Gastroesophageal sphincter (tissue), 4 donors: ENCODE results near the gene MINDY4B. TPM values are rescaled to one million over a fixed set of nuclear protein-coding genes. Genes with fewer than 3 reads are reported as not detected.

Experiments
- ATAC-seq: fragments of 150-250 bp; one replicate; pipeline ENCODE4 v1.9.1; 2016; ENCODE audit warnings: mild to moderate bottlenecking, moderate library complexity
- H3K27ac ChIP-seq, 4 donors: fragments of 200-600 bp; sonication (generic) in 3 of 4; 1 replicate in 3 of 4; 2 replicates in 1 of 4; pipeline ENCODE4 v1.5.1; 2016 to 2019
- H3K27me3 ChIP-seq: fragments of 200-600 bp; sonication (generic); one replicate; pipeline ENCODE4 v1.5.1; 2019
- H3K36me3 ChIP-seq, 2 donors: fragments of 200-600 bp; sonication (generic); one replicate each; pipeline ENCODE4 v1.5.1; 2019; ENCODE audit warnings: control low read depth in 1 of 2
- H3K4me1 ChIP-seq, 3 donors: fragments of 200-600 bp; sonication (generic); 1 replicate in 2 of 3; 2 replicates in 1 of 3; pipeline ENCODE4 v1.5.1; 2016 to 2019; ENCODE audit warnings: control low read depth in 2 of 3
- H3K4me3 ChIP-seq, 2 donors: fragments of 200-600 bp; sonication (generic); one replicate each; pipeline ENCODE4 v1.5.1; 2019; ENCODE audit warnings: mild to moderate bottlenecking in 1 of 2, moderate library complexity in 1 of 2
- H3K9me3 ChIP-seq, 3 donors: fragments of 200-600 bp; sonication (generic); one replicate each; pipeline ENCODE4 v1.5.1; 2017 to 2019; ENCODE audit warnings: control low read depth in 2 of 3
- CTCF ChIP-seq, 4 experiments: fragments of 200-600 bp in 2 of 4; fragments of 450-650 bp in 2 of 4; sonication (generic) in 1 of 4; IDR thresholded peaks; one replicate each; pipeline ENCODE4 v1.5.1; 2017 to 2019; ENCODE audit warnings: antibody characterized with exemption in 4 of 4, mild to moderate bottlenecking in 2 of 4, moderate library complexity in 2 of 4
- EP300 ChIP-seq: sonication (generic); formaldehyde crosslinking; IDR thresholded peaks from one replicate; pipeline ENCODE4 v1.6.1; 2017; ENCODE audit warnings: antibody characterized with exemption, mild to moderate bottlenecking
- POLR2A ChIP-seq, 2 donors: fragments of 450-650 bp; IDR thresholded peaks; one replicate each; pipeline ENCODE4 v1.6.1; 2017; ENCODE audit warnings: antibody characterized with exemption in 2 of 2, mild to moderate bottlenecking in 2 of 2, moderate library complexity in 1 of 2
- POLR2AphosphoS5 ChIP-seq: sonication (generic); formaldehyde crosslinking; IDR thresholded peaks from one replicate; pipeline ENCODE4 v1.6.1; 2017; ENCODE audit warnings: antibody characterized with exemption
- WGBS, 2 donors: methylation state at CpG; one replicate each; pipeline ENCODE4 v1.1.5; 2018; ENCODE audit warnings: low coverage in 1 of 2; 5-methylcytosine and 5-hydroxymethylcytosine counted together
- total RNA-seq, 4 donors: library from RNA; depleted of rRNA; stranded (reverse); fragments of >200 nt; gene quantifications; one replicate each; pipeline ENCODE4 v1.1.0, GENCODE V29; 2016

The MINDY4B gene
- total RNA-seq, 4 donors from 2014 or later, result not detected

GRCh38 chr3:150933473-150933995, 28.3 kb upstream of the MINDY4B start:
- 13 to 20% methylated on average over 1 of the region's 1 CpG for WGBS, 2 donors
- Histone ChIP-seq H3K4me3 (no peak overlapping the region), H3K27ac (no peak overlapping the region), H3K36me3 (no peaks in the 10 kb centered on the region), H3K4me1 (no peaks in the 10 kb centered on the region), H3K27me3 (no peaks in the 10 kb centered on the region), H3K9me3 (no peaks in the 10 kb centered on the region)
- no peak for ATAC-seq
- no peak for TF ChIP-seq EP300
- TF ChIP-seq POLR2A (IDR thresholded peaks at IDR 0.05), result no peak
- TF ChIP-seq POLR2AphosphoS5, result no peak
- TF ChIP-seq CTCF (IDR thresholded peaks at IDR 0.05), result no peak

GRCh38 chr3:150931745-150932144, 26.5 kb upstream of the MINDY4B start:
- no peak for ATAC-seq
- Histone ChIP-seq H3K4me1 (no peaks in the 10 kb centered on the region), H3K27ac (no peak overlapping the region), H3K36me3 (no peaks in the 10 kb centered on the region), H3K27me3 (no peaks in the 10 kb centered on the region), H3K9me3 (no peaks in the 10 kb centered on the region), H3K4me3 (no peak overlapping the region)
- 58 to 86% methylated on average over 1 of the region's 1 CpG for WGBS, 2 donors
- no peak for TF ChIP-seq CTCF (IDR thresholded peaks at IDR 0.05)
- TF ChIP-seq EP300, result no peak
- no peak for TF ChIP-seq POLR2AphosphoS5
- no peak for TF ChIP-seq POLR2A (IDR thresholded peaks at IDR 0.05)

DNA sequence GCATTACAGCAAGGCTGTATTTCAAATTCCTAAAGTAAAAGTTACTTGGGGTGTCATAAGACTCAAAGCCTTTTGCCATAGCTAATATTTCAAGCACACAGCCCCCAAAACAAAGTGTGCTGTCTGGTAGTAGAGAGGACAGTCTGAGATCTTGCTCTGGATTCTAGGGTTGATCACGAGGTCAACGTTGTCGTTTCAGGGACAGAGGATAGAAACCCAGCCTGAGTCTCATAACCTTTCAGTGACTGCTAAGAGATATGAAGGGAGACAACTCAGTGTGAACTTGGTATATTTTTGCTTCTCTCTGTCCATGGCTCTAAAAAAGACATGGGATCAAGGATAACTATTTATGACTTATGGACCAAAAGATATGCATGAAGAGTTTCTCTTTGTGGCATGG, 25.6 kb upstream of the MINDY4B start:
- H3K36me3 ChIP-seq, result no peaks in the 10 kb centered on the region
- TF ChIP-seq POLR2A (IDR thresholded peaks at IDR 0.05) (no peak), POLR2AphosphoS5 (no peak), EP300 (no peak), CTCF (IDR thresholded peaks at IDR 0.05) (no peak)
- no peak overlapping the region for H3K27ac ChIP-seq
- ATAC-seq, result no peak
- 52% methylated on average over 3 of the region's 3 CpGs; no CpG with 5 or more reads in 1 of the 2 donors for WGBS, 2 donors
- H3K9me3 ChIP-seq, result no peaks in the 10 kb centered on the region
- no peaks in the 10 kb centered on the region for H3K4me1 ChIP-seq
- no peak overlapping the region for H3K4me3 ChIP-seq
- H3K27me3 ChIP-seq, result no peaks in the 10 kb centered on the region

DNA sequence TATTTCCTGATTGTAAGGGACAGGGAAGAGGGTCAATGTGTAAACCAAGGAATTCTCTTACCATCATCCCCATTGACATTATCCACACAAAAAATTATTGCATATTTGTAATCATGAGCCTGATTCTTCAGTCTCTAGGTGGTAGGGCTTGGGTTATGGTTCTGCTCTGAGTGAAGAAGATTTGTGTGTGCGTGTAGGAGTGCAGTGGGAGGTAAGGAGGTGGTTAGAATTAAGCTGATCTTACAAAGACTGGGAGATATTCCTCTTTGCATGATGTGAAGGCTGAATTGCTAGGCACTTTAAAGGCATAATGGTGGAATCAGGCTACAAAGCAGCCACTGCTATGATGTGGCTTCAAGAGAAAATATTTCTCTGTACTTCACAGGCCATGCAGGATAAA, 23.0 kb upstream of the MINDY4B start:
- ATAC-seq, result no peak

More for the DNA sequence above, 23.0 kb upstream of the MINDY4B start:
- H3K27me3 ChIP-seq, result no peaks in the 10 kb centered on the region
- H3K4me1 ChIP-seq, result no peaks in the 10 kb centered on the region
- no peak overlapping the region for H3K27ac ChIP-seq
- no peak for TF ChIP-seq POLR2A (IDR thresholded peaks at IDR 0.05)
- no peak for TF ChIP-seq EP300
- no peak for TF ChIP-seq POLR2AphosphoS5
- TF ChIP-seq CTCF (IDR thresholded peaks at IDR 0.05), result no peak
- no peaks in the 10 kb centered on the region for H3K36me3 ChIP-seq
- 71 to 91% methylated on average over 1 of the region's 1 CpG for WGBS, 2 donors
- no peaks in the 10 kb centered on the region for H3K9me3 ChIP-seq
- H3K4me3 ChIP-seq, result no peak overlapping the region
